Memory B cell (primary cell): ENCODE results near the gene FILIP1L.
A peak's percentile ranks its signal among the peaks of the same experiment; 100 is the strongest.

ENCODE experiments used
- ATAC-seq: fragments of 150-1000 bp; cut with Tn5 transposase; 2 replicates; pipeline ENCODE4 v1.10.0; 2021; ENCODE audit warnings: low read depth, mild to moderate bottlenecking, moderate library complexity
- DNase-seq, 2 donors: peaks; one replicate each; pipeline ENCODE4 v3.0.0; 2022; ENCODE audit warnings: low spot score in 2 of 2
- H3K27ac Mint-ChIP-seq: one replicate; pipeline ENCODE4 v1.8.0; 2022; ENCODE audit warnings: mild to moderate bottlenecking, moderate library complexity, mixed read lengths
- H3K27me3 Mint-ChIP-seq: one replicate; pipeline ENCODE4 v1.8.0; 2022; ENCODE audit warnings: mixed read lengths
- H3K36me3 Mint-ChIP-seq: one replicate; pipeline ENCODE4 v1.8.0; 2022; ENCODE audit warnings: mild to moderate bottlenecking, mixed read lengths
- H3K4me1 Mint-ChIP-seq: one replicate; pipeline ENCODE4 v1.8.0; 2022; ENCODE audit warnings: mixed read lengths
- H3K4me3 Mint-ChIP-seq: one replicate; pipeline ENCODE4 v1.8.0; 2022; ENCODE audit warnings: mild to moderate bottlenecking, moderate library complexity, mixed read lengths
- H3K9me3 Mint-ChIP-seq: one replicate; pipeline ENCODE4 v1.8.0; 2022; ENCODE audit warnings: mixed read lengths

FILIP1L gene

GRCh38 chr3:100043271-100043670 is 71.0 kb downstream of the FILIP1L start:
- no peaks in the 10 kb centered on the region for H3K9me3 Mint-ChIP-seq
- H3K4me3 Mint-ChIP-seq = no peak overlapping the region
- DNase-seq (no peak), ATAC-seq (no peak)
- H3K4me1 Mint-ChIP-seq = peaks cover 54% of the 10 kb centered on the region
- no peaks in the 10 kb centered on the region for H3K36me3 Mint-ChIP-seq
- H3K27me3 Mint-ChIP-seq = no peaks in the 10 kb centered on the region
- peak overlapping the region; percentile 26 for H3K27ac Mint-ChIP-seq

- H3K36me3 Mint-ChIP-seq = no peaks in the 10 kb centered on the region
- H3K27me3 Mint-ChIP-seq = no peaks in the 10 kb centered on the region
- peaks cover 46% of the 10 kb centered on the region for H3K4me1 Mint-ChIP-seq
- peak overlapping the region; percentile 26 for H3K27ac Mint-ChIP-seq
- no peaks in the 10 kb centered on the region for H3K9me3 Mint-ChIP-seq
- DNase-seq (no peak), ATAC-seq (no peak)
- no peak overlapping the region for H3K4me3 Mint-ChIP-seq
Observed at GRCh38 chr3:100042166-100042981, 71.9 kb downstream of the FILIP1L start.

DNA sequence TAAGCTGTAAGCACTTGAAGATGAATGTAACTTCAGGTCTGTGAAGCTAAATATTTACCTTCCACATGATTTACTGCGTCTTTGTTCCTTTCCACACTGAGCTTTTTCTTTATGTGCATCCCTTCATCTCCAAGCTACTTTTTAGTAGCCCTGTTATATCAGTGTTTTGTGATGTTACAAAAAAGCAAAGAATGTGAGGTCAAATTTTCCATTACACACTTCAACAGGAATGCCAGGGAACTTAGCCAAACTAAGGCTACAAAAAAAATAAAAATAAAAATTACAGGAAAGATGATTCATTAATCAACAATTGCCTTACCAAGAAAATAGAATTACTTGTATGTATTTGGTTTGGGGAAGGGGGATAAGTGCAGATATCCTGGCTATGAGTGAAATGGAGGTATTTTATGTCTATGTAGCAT is 73.0 kb downstream of the FILIP1L start:
- no peaks in the 10 kb centered on the region for H3K27me3 Mint-ChIP-seq
- no peak for DNase-seq
- H3K36me3 Mint-ChIP-seq = no peaks in the 10 kb centered on the region
- no peaks in the 10 kb centered on the region for H3K9me3 Mint-ChIP-seq
- H3K4me3 Mint-ChIP-seq = no peak overlapping the region
- ATAC-seq = no peak
- peaks cover 41% of the 10 kb centered on the region for H3K4me1 Mint-ChIP-seq
- no peak overlapping the region for H3K27ac Mint-ChIP-seq

GRCh38 chr3:100040451-100041225 is 73.7 kb downstream of the FILIP1L start:
- Mint-ChIP-seq H3K4me1 (peaks cover 35% of the 10 kb centered on the region), H3K4me3 (no peak overlapping the region), H3K9me3 (no peaks in the 10 kb centered on the region), H3K36me3 (no peaks in the 10 kb centered on the region), H3K27ac (no peak overlapping the region), H3K27me3 (no peaks in the 10 kb centered on the region)
- DNase-seq (no peak), ATAC-seq (no peak)

- H3K27me3 Mint-ChIP-seq = no peaks in the 10 kb centered on the region
- no peak overlapping the region for H3K27ac Mint-ChIP-seq
- ATAC-seq = no peak
- no peak overlapping the region for H3K4me3 Mint-ChIP-seq
- H3K4me1 Mint-ChIP-seq = peaks cover 25% of the 10 kb centered on the region
- no peaks in the 10 kb centered on the region for H3K36me3 Mint-ChIP-seq
- no peaks in the 10 kb centered on the region for H3K9me3 Mint-ChIP-seq
- no peak for DNase-seq
Observed at GRCh38 chr3:100039075-100039474, 75.2 kb downstream of the FILIP1L start.

DNA sequence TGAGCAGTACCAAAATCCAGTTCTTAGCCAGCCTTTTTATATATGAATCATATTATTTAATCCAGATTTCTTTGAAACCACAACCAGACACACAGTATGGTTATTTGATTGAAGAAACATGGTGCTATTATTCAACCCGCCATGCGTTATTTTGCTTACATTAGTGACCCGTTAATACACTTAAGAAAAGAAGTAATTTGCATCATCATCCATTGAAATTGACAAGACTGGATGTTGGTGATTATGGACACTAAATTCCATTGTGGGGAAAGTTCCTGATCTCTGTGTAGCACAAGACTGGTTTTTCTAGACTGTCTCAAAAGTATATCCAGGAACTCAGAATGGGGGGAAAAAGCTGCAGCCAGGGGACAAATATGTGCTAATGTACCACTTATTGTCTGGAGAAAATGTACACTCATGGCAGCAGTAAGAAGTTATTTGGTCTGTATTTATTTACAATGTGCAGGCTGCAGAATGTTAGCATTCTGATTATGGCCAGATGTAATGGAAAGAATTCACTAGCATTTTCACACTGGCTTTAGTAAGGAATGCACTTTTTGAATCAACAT is 80.3 kb downstream of the FILIP1L start:
- ATAC-seq (no peak), DNase-seq (no peak)
- H3K36me3 Mint-ChIP-seq = peaks cover 5% of the 10 kb centered on the region
- H3K9me3 Mint-ChIP-seq = no peaks in the 10 kb centered on the region
- peaks cover 2% of the 10 kb centered on the region for H3K4me1 Mint-ChIP-seq
- no peak overlapping the region for H3K27ac Mint-ChIP-seq
- no peak overlapping the region for H3K4me3 Mint-ChIP-seq
- no peaks in the 10 kb centered on the region for H3K27me3 Mint-ChIP-seq

DNA sequence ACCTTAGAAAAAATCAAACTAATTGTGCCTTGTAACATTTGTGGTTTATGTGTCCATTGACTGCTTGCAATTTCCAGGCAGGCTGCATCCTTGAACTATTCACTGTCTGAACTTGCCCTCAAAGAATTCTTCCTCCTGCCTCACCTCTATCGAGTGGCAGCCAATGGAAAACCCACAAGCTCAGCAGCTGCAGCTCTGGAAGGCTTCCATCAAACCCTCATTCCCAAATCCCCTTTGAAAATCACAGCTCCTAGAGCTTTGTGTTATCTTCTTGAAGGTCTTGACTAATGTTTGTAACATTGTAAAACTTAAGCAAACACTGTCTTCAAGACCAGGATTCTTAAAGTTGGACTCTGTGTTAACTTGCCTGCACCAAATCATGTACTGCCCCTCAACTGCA is 81.1 kb downstream of the FILIP1L start:
- no peak overlapping the region for H3K27ac Mint-ChIP-seq
- peaks cover 5% of the 10 kb centered on the region for H3K36me3 Mint-ChIP-seq
- no peaks in the 10 kb centered on the region for H3K9me3 Mint-ChIP-seq
- no peak overlapping the region for H3K4me3 Mint-ChIP-seq
- peaks cover 2% of the 10 kb centered on the region for H3K4me1 Mint-ChIP-seq
- ATAC-seq (no peak), DNase-seq (no peak)
- H3K27me3 Mint-ChIP-seq = no peaks in the 10 kb centered on the region

GRCh38 chr3:100032243-100032642 is 82.1 kb downstream of the FILIP1L start:
- DNase-seq (no peak), ATAC-seq (no peak)
- Mint-ChIP-seq H3K4me3 (no peak overlapping the region), H3K36me3 (peaks cover 5% of the 10 kb centered on the region), H3K27ac (no peak overlapping the region), H3K4me1 (peaks cover 2% of the 10 kb centered on the region), H3K9me3 (no peaks in the 10 kb centered on the region), H3K27me3 (no peaks in the 10 kb centered on the region)

DNA sequence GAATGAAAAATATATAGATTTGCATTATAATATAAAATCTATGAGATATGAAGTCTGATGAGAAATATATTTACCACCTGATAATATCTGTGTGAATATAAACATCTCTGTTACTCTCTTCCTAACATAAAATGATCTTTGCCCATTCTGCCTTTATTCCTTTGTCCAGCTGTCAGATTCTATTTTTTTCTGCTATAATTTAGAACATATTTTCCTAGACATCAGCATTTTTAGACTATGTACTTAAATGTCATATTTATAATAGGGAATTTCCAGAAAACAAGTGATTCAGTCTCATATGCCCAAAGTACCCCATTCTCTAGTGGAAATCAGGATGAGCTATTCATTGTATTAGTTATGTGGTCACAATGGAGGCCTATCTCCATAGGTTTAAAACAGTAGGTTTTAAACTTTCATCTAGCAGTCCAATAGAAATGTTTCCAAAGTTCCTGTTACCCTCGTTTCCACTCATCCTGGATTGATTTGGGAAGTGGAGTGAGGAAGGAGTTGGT is 83.3 kb downstream of the FILIP1L start:
- Mint-ChIP-seq H3K4me1 (peaks cover 2% of the 10 kb centered on the region), H3K27ac (no peak overlapping the region), H3K4me3 (no peak overlapping the region), H3K9me3 (no peaks in the 10 kb centered on the region), H3K36me3 (peaks cover 5% of the 10 kb centered on the region), H3K27me3 (no peaks in the 10 kb centered on the region)
- ATAC-seq (no peak), DNase-seq (no peak)

GRCh38 chr3:100030346-100030745 is 84.0 kb downstream of the FILIP1L start:
- no peak for DNase-seq

GRCh38 chr3:100029689-100030088 is 84.6 kb downstream of the FILIP1L start:
- no peak for ATAC-seq
- Mint-ChIP-seq H3K27me3 (no peaks in the 10 kb centered on the region), H3K27ac (no peak overlapping the region), H3K9me3 (no peaks in the 10 kb centered on the region), H3K4me1 (peaks cover 2% of the 10 kb centered on the region), H3K4me3 (no peak overlapping the region), H3K36me3 (peaks cover 5% of the 10 kb centered on the region)
- DNase-seq = no peak

More at GRCh38 chr3:100030346-100030745, 84.0 kb downstream of the FILIP1L start:
- ATAC-seq = no peak
- Mint-ChIP-seq H3K27me3 (no peaks in the 10 kb centered on the region), H3K27ac (no peak overlapping the region), H3K4me3 (no peak overlapping the region), H3K36me3 (peaks cover 5% of the 10 kb centered on the region), H3K4me1 (peaks cover 2% of the 10 kb centered on the region), H3K9me3 (no peaks in the 10 kb centered on the region)

- Mint-ChIP-seq H3K4me1 (peaks cover 2% of the 10 kb centered on the region), H3K4me3 (no peak overlapping the region), H3K9me3 (no peaks in the 10 kb centered on the region), H3K27ac (no peak overlapping the region), H3K36me3 (peaks cover 5% of the 10 kb centered on the region), H3K27me3 (no peaks in the 10 kb centered on the region)
- no peak for DNase-seq
- no peak for ATAC-seq
Observed at GRCh38 chr3:100029052-100029451, 85.2 kb downstream of the FILIP1L start.

GRCh38 chr3:100027321-100027720 is 87.0 kb downstream of the FILIP1L start:
- H3K9me3 Mint-ChIP-seq = no peaks in the 10 kb centered on the region
- ATAC-seq = no peak
- H3K36me3 Mint-ChIP-seq = peaks cover 5% of the 10 kb centered on the region
- peaks cover 2% of the 10 kb centered on the region for H3K4me1 Mint-ChIP-seq
- no peak for DNase-seq
- H3K4me3 Mint-ChIP-seq = no peak overlapping the region
- no peak overlapping the region for H3K27ac Mint-ChIP-seq
- H3K27me3 Mint-ChIP-seq = no peaks in the 10 kb centered on the region
